Right lobe of liver (tissue), 4 donors: ENCODE measurements around the gene RAI2.

ENCODE experiments used
- POLR2A ChIP-seq: fragments of 450-650 bp; IDR thresholded peaks from one replicate; pipeline ENCODE4 v1.6.1; 2017; ENCODE audit warnings: antibody characterized with exemption, mild to moderate bottlenecking
- TF ChIP-seq, protein P1 (sequence below), 4 donors: fragments of 200-600 bp in 3 of 4; fragments of 450-650 bp in 1 of 4; IDR thresholded peaks; one replicate each; pipeline versions ENCODE4 v1.5.1 to v1.8.0; 2016 to 2022; ENCODE audit warnings: antibody characterized with exemption in 4 of 4, mild to moderate bottlenecking in 2 of 4
- donor health status: DM: no; HTN: no; CAD: no.
- donor health status: DM: no; HTN: no; CAD: no.
- donor health status: DM: no; HTN: yes; CAD: no.

DNA sequence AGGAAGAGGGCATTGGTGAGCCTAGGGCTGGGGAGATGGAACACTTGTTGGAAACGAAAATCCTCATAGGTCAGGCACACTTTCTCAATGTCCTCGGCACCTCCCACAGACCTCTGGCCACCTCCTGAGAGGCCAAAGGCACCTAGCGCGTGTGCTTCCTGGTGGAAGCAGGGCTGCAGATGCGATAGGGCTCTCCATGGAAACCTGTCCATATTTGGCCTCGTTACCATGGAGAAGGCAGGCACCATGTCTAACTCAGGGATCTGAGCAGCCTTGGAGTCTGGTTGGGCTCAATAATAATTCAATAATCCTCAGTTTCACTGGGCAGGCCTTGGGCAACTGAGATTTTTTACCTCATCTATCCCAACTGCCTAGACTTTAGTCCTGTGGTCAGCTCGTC is 58.3 kb downstream of the RAI2 start:
- TF ChIP-seq, protein P1, sequence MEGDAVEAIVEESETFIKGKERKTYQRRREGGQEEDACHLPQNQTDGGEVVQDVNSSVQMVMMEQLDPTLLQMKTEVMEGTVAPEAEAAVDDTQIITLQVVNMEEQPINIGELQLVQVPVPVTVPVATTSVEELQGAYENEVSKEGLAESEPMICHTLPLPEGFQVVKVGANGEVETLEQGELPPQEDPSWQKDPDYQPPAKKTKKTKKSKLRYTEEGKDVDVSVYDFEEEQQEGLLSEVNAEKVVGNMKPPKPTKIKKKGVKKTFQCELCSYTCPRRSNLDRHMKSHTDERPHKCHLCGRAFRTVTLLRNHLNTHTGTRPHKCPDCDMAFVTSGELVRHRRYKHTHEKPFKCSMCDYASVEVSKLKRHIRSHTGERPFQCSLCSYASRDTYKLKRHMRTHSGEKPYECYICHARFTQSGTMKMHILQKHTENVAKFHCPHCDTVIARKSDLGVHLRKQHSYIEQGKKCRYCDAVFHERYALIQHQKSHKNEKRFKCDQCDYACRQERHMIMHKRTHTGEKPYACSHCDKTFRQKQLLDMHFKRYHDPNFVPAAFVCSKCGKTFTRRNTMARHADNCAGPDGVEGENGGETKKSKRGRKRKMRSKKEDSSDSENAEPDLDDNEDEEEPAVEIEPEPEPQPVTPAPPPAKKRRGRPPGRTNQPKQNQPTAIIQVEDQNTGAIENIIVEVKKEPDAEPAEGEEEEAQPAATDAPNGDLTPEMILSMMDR (IDR thresholded peaks at IDR 0.05), result no peak
- TF ChIP-seq POLR2A, result no peak
